ENCODE results near the gene ELMOD1. TPM values are rescaled to one million over a fixed set of nuclear protein-coding genes. Genes with fewer than 3 reads are reported as not detected.

The ELMOD1 gene
- total RNA-seq, 1 experiment from 2014 or later, result 0.35 TPM

- TF ChIP-seq, protein P1, sequence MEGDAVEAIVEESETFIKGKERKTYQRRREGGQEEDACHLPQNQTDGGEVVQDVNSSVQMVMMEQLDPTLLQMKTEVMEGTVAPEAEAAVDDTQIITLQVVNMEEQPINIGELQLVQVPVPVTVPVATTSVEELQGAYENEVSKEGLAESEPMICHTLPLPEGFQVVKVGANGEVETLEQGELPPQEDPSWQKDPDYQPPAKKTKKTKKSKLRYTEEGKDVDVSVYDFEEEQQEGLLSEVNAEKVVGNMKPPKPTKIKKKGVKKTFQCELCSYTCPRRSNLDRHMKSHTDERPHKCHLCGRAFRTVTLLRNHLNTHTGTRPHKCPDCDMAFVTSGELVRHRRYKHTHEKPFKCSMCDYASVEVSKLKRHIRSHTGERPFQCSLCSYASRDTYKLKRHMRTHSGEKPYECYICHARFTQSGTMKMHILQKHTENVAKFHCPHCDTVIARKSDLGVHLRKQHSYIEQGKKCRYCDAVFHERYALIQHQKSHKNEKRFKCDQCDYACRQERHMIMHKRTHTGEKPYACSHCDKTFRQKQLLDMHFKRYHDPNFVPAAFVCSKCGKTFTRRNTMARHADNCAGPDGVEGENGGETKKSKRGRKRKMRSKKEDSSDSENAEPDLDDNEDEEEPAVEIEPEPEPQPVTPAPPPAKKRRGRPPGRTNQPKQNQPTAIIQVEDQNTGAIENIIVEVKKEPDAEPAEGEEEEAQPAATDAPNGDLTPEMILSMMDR (IDR thresholded peaks at IDR 0.05; ENCODE audit: unreplicated experiment), result no peak
- no peak overlapping the region for H3K4me3 Mint-ChIP-seq (ENCODE audit: low read depth, unreplicated experiment)
- no peak for DNase-seq
- intact Hi-C loops (cut with micrococcal nuclease; ENCODE audit: unreplicated experiment), result no loop called here
- CTCF ChIA-PET, result no interaction called here
- H3K27me3 Mint-ChIP-seq (ENCODE audit: unreplicated experiment), result no peaks in the 10 kb centered on the region
- no peaks in the 10 kb centered on the region for H3K4me1 Mint-ChIP-seq (ENCODE audit: low read depth, unreplicated experiment)
- BruUV-seq (replicated peaks), result no TSS peak
- no peaks in the 10 kb centered on the region for H3K36me3 Mint-ChIP-seq (ENCODE audit: insufficient read depth, unreplicated experiment)
- no peak overlapping the region for H3K27ac Mint-ChIP-seq (ENCODE audit: unreplicated experiment)
- no peaks in the 10 kb centered on the region for H3K9me3 Mint-ChIP-seq (ENCODE audit: low read depth, unreplicated experiment)
Observed at GRCh38 chr11:107677924-107678631, 87.1 kb downstream of the ELMOD1 start.

- CTCF ChIA-PET, result no interaction called here
- TF ChIP-seq, protein P1 (IDR thresholded peaks at IDR 0.05; ENCODE audit: unreplicated experiment), result no peak
- Mint-ChIP-seq H3K4me3 (ENCODE audit: low read depth, unreplicated experiment) (no peak overlapping the region), H3K4me1 (ENCODE audit: low read depth, unreplicated experiment) (no peaks in the 10 kb centered on the region), H3K9me3 (ENCODE audit: low read depth, unreplicated experiment) (no peaks in the 10 kb centered on the region), H3K36me3 (ENCODE audit: insufficient read depth, unreplicated experiment) (no peaks in the 10 kb centered on the region), H3K27ac (ENCODE audit: unreplicated experiment) (no peak overlapping the region), H3K27me3 (ENCODE audit: unreplicated experiment) (no peaks in the 10 kb centered on the region)
- no TSS peak for BruUV-seq (replicated peaks)
- no peak for DNase-seq
- intact Hi-C loops (cut with micrococcal nuclease; ENCODE audit: unreplicated experiment), result no loop called here
Observed at GRCh38 chr11:107678632-107678971, 87.7 kb downstream of the ELMOD1 start.

DNA sequence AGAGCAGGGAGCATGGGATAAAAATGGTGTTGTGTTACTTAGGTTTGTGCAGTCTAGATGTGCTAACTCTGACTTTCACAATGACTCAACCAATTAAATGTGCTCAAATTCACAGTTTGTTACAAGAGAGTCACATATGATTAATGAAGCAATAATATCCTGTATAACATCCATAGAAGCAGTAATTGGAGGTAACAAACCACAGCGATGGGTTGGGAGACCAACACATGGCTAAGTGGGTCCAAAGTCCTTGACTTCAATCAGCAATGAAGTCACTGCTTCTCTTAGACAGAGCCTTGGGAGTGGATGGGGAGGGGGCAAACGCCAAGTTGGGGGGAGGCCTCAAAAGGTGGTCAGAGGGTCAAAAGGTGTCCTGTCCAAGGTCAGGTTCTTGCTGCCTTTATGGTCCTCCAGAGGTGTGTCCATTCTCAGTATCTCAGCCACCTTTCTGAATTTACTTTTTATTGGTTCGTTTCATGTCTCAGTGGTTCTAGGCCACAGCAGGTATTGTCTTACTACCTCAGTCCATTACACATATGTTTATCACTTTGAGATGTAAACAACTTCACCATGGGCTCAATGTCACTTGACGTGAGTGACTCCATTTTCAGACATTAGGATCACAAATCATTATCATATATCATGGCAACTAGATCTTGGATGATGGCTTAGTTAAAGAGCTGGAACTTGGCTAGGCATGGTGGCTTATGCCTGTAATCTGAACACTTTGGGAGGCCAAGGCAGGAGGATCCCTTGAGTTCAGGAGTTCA, 88.5 kb downstream of the ELMOD1 start:
- intact Hi-C loops (cut with micrococcal nuclease; ENCODE audit: unreplicated experiment), result no loop called here
- TF ChIP-seq, protein P1 (IDR thresholded peaks at IDR 0.05; ENCODE audit: unreplicated experiment), result no peak
- DNase-seq, result no peak
- CTCF ChIA-PET, result interaction anchor here (0.7 kb wide), 1 partner anchor 442 kb away, joined by 4 read pairs; no protein-coding TSS in a partner anchor
- Mint-ChIP-seq H3K9me3 (ENCODE audit: low read depth, unreplicated experiment) (no peaks in the 10 kb centered on the region), H3K4me3 (ENCODE audit: low read depth, unreplicated experiment) (no peak overlapping the region), H3K4me1 (ENCODE audit: low read depth, unreplicated experiment) (no peaks in the 10 kb centered on the region), H3K27ac (ENCODE audit: unreplicated experiment) (no peak overlapping the region), H3K36me3 (ENCODE audit: insufficient read depth, unreplicated experiment) (no peaks in the 10 kb centered on the region), H3K27me3 (ENCODE audit: unreplicated experiment) (no peaks in the 10 kb centered on the region)
- BruUV-seq (replicated peaks), result no TSS peak

DNA sequence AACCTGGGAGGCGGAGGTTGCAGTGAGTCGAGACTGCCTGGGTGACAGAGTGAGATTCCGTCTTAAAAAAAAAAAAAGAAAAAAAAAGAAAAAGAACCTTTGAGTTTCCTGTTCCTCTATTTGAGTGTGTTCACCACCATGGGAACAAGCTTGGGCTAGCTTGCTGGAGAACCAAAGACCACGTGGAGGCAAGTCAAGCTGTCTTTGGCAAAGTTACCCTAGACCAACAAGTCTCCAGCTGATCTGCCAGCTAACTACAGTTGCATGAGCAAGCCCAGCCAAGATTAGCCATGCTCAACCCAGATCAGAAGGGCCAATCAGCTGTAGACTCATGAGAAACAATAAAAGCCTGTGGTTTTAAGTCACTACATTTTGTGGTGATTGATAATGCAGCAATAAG, 91.2 kb downstream of the ELMOD1 start:
- no peak overlapping the region for H3K27ac Mint-ChIP-seq (ENCODE audit: unreplicated experiment)
- BruUV-seq (replicated peaks), result no TSS peak
- H3K4me1 Mint-ChIP-seq (ENCODE audit: low read depth, unreplicated experiment), result no peaks in the 10 kb centered on the region
- DNase-seq, result no peak
- peaks cover 5% of the 10 kb centered on the region for H3K36me3 Mint-ChIP-seq (ENCODE audit: insufficient read depth, unreplicated experiment)
- H3K27me3 Mint-ChIP-seq (ENCODE audit: unreplicated experiment), result no peaks in the 10 kb centered on the region
- CTCF ChIA-PET, result no interaction called here
- no peak overlapping the region for H3K4me3 Mint-ChIP-seq (ENCODE audit: low read depth, unreplicated experiment)
- H3K9me3 Mint-ChIP-seq (ENCODE audit: low read depth, unreplicated experiment), result no peaks in the 10 kb centered on the region
- TF ChIP-seq, protein P1 (IDR thresholded peaks at IDR 0.05; ENCODE audit: unreplicated experiment), result no peak
- intact Hi-C loops (cut with micrococcal nuclease; ENCODE audit: unreplicated experiment), result no loop called here
